Medulla oblongata (tissue), 1 donor: ENCODE data around the gene ESR1.
A peak's percentile ranks its signal among the peaks of the same experiment; 100 is the strongest.
"Not testable (repeated sequence)": the region's sequence is repeated elsewhere in the genome, so short reads cannot be mapped to it uniquely, and the experiment has no call there.

Experiments
- DNase-seq: peaks from one replicate; pipeline ENCODE4 v3.0.0-alpha.2; 2015; ENCODE audit errors: extremely low spot score

ESR1 gene

DNA sequence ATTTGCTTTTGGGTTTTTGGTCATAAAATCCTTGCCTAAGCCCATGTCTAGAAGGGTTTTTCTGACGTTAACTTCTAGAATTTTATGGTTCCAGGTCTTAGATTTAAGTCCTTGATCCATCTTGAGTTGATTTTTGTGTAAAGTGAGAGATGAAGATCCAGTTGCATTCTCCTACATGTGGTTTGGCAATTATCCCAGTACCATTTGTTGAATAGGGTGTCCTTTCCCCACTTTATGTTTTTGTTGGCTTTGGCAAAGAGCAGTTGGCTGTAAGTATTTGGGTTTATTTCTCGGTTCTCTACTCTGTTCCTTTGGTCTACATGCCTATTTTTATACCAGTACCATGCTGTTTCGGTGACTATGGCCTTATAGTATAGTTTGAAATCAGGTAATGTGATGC lies 86.9 kb downstream of the ESR1 start:
- DNase-seq, result not testable (repeated sequence)

DNA sequence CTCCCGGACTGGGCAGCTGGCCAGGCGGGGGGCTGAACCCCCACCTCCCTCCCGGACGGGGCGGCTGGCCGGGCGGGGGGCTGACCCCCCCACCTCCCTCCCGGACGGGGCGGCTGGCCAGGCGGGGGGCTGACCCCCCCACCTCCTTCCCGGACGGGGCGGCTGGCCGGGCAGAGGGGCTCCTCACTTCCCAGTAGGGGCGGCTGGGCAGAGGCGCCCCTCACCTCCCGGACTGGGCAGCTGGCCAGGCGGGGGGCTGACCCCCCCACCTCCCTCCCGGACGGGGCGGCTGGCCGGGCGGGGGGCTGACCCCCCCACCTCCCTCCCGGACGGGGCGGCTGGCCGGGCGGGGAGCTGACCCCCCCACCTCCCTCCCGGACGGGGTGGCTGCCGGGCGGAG lies 91.7 kb downstream of the ESR1 start:
- DNase-seq, result not testable (repeated sequence)

DNA sequence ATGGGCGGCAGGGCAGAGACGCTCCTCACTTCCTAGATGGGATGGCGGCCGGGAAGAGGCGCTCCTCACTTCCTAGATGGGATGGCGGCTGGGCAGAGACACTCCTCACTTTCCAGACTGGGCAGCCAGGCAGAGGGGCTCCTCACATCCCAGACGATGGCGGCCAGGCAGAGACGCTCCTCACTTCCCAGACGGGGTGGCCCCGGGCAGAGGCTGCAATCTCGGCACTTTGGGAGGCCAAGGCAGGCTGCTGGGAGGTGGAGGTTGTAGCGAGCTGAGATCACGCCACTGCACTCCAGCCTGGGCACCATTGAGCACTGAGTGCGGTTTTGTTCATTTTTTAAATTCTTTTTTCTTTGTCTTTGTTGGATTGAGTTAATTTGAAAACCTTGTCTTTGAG lies 92.3 kb downstream of the ESR1 start:
- not testable (repeated sequence) for DNase-seq

DNA sequence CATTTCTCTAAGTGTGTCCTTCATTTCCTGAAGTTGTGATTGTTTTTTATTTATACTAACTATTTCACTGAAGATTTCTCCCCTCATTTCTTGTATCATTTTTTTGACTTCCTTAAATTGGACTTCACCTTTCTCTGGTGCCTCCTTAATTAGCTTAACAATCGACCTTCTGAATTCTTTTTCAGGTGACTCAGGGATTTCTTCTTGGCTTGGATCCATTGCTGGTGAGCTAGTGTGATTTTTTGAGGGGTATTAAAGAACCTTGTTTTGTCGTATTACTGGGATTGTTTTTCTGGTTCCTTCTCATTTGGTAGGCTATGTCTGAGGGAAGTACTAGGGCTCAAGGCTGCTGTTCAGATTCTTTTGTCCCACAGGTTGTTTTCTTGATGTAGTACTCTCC lies 92.8 kb downstream of the ESR1 start:
- DNase-seq, result no peak

DNA sequence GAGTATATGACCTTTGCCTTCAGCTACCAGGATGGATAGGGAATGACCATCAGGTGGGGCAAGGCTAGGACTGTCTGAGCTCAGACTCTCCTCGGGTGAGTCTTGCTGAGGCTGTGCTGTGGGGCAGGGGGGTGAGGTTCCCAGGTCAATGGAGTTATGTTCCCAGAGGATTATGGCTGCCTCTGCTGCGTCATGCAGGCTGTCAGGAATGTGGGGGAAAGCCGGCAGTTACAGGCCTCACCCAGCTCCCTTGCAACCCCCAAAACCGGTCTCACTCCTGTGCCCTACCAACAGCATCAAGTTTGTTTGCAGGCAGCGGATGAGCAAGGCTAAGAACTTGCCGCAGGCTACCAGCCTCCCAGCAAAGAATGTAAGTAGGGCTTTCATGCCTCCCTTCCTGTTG lies 93.5 kb downstream of the ESR1 start:
- no peak for DNase-seq

DNA sequence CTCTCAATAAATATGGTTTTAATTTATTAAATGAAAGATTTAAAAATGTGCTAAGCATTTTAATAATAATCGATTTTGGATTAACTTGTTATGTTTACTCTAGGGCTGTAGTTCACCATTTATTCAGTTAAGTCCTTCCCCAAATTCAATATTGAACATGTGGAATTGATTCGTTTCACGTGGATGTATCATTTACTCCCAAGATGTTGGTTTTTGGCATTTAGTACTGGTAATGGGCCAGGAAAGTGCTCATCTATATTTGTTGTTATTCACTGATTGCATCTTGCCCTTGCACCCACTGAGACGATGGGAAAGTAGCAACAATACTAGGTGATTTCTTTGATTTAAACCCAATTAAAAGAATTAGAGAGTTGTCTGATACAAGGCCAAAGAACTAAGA lies 97.1 kb downstream of the ESR1 start:
- DNase-seq, result no peak

DNA sequence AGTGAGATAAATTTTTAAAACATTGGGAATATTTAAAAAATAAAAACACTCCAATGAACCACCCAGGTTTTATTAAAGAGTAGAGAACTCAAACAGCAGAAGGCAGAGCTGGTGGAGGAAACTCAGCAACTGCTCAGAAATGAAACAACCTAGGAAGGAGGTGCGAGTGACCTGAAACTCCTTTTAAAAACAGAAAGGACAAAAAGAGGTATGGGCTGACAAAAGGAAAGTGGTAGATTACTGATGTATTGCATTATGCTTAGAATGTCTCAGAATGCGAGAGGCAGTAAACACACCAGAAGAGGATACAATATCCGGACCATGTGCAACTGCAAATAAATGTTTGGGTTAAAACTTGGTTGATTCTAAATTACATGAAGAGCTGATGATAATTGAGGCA lies 97.6 kb downstream of the ESR1 start:
- DNase-seq, result no peak

DNA sequence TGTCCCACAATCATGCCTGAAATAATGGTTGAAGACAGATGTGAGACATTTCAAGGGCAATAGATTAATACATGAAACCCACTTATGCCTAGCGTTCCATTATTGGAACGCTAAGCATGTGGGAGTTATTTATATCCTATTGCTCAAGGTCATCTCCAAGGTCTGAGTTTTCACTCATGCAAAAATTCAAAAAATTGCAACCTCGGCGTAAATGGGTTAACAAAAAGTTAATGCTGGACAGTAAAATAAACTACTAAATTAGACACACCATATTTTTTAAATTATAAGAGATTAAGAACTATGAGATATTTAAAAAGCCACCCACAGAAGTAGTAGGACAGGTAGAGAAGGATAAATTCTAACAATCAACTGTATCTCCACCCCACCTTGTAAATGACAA lies 98.4 kb downstream of the ESR1 start:
- DNase-seq, result no peak

DNA sequence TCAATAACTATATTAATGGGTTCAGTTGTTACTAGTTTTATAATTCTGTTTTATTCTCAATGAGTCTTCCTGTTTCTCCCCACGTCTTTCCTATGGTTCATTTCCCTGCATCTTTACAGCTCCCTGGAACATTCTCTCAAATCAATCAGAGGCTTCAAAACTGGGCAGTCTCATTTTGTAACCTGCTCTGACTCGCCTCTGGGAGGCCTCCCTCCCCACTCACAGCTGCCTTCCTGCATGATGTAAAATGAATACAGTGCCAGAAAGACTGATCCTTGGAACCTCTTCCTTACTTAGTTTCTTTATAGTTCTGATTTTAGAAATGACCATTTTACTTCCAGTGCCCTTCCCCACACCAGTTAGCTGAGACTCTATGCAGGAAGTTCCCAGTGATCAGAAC lies 103.9 kb downstream of the ESR1 start:
- DNase-seq, result no peak

DNA sequence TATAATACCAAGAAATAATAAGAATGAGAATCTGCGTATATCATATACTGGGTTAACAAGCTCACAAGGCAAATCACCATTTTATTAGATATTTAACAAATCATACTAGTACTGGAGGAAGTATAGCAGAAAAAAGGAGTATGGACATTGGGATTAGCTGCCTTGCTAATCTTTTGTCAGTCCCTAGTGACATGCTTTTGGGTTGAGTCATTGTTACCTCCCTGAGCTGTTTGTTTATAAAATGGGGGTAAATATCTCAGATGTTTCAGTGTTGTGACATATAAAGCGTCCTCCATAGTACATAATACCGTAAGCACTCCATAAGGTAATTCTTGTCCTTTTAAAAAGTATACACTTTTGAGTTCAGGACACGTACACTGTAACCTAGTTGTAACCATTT lies 107.0 kb downstream of the ESR1 start:
- no peak for DNase-seq

DNA sequence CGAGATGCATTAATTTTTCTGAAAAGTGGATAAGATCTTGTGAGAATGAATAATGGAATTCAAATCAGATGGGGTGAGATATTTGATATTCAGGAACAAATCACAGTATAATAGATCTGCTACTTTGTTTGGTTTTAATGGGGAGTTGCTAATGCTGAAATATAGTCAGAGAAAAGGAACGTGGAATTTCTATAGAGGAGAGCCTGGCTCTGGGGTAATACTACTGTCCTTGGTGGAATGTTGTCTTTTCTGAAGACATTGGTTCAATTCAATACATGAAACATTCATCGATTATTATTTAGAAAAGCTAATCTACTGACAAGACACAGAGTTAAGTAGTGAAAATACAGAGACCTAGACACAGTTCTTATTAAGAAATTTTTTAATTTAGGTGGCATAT lies 108.6 kb downstream of the ESR1 start:
- no peak for DNase-seq

DNA sequence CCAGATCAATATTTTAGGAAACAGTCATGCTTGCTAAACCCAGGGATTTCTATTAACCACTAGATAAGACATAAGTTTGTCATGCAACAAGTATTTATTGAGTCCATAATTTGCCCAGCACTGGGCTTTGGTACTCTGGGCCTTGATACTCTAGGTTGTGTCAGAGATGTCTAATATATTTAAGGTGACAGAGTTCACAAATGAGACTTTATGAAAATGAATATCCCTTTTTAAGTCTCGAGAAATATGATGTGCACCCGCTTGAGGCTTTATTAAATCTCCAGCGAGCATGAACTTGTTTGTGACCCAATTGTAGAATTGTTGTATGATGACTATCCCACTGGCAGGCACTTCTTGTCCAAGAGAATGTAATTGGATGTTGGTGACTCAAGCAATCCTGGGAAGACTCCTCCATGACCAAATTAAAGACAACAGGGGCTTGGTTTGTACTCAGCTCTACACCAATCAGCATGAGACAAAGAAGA lies 109.2 kb downstream of the ESR1 start:
- DNase-seq, result no peak

DNA sequence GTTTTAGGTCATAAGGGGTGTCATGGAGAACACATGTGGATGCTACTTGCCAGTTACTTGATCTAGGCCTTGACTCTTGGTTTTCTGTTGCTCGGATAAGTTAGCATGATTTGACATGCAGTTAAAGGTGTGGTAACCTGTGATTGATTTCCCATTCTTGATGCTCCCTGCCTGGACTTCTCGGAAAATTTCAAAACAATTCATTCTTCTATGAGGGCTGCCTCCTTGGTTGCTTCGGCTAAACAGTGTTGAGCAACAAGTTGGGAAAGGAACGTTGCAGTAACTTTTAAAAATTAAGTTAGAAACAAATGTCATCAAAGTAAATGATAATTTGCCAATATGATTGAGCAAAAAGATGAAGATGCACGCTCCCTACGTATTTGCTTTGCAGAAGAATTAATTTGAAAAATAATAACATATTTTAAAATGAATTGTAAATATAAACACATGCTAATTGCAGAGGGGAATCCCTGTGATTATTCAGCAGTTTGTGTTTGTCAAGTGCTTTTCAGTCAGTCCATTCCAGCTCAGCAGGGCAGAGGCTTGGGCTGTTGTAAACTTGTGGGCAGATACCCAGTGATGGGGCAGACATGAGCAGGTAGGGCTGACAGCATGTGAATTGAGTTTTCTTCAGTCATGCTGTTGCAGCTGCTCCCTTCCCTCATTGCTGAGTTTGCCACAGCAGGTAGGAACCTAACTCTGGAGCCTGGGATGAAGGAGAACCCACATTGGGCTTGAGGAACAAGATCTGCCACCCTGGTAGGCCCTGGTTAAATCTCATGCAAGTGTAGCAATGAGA lies 110.2 kb downstream of the ESR1 start:
- DNase-seq, result no peak

DNA sequence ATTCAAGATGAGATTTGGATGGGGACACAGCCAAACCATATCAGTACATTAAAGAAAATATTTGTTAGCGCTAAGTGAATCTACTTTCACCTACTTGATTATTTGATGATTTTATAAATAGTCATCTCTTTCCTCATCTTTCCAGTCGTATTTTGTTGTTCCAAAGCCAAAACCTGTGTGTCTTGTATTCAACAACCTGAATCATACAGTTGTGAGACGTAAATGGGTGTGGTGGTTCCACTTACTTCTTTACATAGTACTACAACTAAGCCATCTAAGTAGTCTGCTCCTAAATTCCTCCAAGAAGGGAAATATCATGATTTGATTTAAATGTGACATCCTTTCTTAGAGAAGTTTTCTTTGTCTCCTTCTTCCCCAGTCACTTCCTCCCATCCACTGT lies 132.8 kb downstream of the ESR1 start:
- DNase-seq, result no peak

DNA sequence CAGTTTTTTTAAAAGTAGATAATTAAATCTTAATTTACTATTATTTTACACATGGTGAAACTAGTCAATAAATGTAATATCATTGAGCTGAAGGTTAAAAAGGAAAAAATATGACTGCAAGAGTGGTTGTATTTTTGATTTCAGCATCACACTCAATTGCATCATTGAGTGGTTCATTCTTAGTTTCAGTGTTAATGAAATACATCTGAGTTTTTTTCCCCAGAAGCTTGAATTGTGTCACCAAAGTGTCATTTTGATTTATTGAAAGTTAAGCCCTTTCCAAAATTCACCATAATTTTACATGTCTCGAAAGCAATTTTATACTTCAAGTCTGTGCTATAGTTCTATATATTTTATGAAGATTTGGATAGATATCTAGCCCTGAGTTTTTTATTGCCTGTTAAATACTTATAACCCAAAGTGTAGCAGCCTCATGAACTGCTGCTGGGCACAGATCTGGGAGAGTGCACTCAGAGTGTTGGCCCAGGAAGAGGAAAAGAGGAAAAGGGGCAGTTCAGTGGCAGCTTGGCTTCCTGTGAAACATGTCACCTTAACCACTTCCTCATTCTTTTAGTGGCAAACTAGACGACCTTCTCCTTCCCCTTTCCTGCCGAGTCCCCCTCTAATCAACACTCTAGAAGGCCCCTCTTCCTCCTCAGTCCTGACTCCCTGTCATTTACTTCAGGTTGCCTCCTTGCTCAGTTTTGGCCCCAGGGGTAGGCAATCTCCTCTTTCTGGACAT lies 140.7 kb downstream of the ESR1 start:
- peak; percentile 31 for DNase-seq

DNA sequence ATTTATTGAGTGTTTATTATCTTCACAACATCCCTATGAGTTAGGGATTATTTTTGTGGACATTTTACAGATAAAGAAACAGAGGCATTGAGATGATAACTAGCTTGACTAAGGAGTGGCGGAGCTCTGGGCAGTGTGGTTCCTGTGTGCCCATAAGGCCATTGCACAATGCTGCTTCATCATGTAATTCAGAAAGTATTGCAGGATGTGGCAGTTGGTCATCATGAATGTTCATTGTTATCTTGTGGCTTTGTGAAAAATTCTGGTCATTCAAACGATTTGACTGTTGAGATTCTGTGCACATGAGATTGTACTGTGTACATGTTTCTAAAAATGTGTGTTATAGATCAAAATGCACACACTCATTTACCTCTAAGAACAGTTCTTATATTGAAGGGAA lies 150.8 kb downstream of the ESR1 start:
- DNase-seq, result no peak

DNA sequence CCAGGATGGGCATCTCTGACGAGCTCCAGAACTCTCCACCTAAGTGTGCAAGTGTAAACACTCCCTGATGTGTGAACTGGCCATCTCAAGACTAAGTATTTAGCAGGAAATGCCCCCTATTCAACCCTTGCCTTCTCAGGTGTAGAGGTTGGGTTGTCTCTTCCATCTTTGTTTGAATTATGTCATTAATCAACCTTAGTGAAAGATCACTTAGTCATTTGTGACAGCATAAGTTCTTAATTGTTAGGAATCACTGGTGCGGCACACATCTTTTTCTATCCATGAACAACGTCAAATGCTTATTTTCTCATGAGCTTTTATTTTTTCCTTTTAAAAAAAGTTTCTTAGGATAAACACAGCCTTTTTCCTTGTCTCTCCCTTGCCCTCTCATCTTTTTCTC lies 151.6 kb downstream of the ESR1 start:
- no peak for DNase-seq

DNA sequence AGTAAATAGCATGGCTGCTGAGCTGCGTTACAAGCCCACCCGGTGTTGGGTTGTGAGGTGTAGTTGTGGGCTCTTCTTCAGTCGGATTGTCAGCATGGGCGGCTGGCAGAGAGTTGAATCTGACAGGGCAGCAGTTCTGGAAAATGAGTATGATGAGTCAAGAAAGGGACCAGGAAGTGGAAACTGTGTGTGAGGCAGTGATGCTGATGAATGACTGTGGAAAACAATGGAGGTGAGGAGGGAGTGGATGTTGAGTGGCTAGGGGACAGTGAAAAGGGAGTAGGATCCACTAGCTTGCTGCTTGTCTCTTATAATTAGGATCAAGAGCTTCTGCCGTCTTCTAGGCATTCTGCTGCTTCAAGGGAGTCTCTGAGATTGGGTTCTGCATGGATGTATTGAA lies 154.3 kb downstream of the ESR1 start:
- no peak for DNase-seq

DNA sequence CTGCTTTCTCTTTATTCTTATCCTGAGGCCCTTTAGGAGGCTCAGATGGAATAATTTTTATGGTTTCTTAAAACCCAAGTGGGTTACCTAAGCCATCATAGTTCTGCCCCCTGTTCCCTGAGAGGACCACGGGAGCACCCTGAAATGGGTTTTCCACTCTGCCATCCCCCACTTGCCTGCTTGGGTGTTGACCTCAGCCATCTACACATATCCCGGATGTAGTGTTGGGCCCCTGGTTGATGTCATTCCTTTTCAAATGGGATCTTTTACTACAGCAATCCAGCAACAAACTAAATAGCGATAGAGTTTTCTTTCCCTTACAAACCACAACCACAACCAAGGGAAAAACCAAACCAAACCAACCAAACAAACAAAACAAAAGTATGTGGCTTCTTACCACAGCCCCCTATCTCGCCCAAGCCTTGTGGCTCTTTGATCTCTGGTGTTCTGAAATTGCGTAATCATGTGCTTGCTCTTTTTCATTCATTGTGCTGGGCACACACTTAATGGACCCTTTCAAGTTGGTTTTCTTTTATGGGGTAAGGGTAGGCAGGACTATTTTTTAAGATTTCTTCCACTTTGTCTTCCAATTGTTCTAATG lies 154.9 kb downstream of the ESR1 start:
- no peak for DNase-seq

DNA sequence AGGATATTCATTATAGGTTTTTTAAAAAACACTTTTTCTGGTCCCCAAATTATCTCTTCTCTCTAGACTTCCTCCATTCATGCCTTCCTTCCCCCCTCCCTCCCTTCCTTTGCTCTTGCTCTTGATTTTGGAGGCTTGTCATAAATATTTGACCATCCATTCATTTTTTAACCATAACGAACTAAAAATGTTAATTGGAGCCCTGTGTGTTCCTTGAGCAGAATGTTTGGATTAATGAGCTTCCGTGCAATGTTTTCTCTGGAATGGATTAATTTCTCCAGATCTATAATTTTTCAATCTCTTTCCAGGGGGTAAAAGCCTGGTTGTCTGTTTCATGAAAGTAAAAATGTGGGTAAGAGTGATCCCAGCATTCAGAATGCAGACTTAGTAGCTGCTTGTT lies 155.5 kb downstream of the ESR1 start:
- no peak for DNase-seq

DNA sequence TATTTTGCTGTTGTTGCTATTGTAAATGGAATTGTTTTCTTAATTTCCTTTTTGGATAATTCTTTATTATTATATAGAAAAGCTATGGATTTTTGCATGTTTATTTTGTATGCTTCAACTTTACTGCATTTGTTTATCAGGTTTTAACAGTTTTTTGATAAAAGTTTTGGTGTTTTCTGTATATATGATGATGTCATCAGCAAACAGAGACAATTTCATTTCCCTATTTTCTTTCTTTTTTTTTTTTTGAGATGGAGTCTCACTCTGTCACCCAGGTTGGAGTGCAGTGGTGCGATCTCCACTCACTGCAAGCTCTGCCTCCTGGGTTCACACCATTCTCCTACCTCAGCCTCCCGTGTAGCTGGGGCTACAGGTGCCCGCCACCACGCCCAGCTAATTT lies 156.9 kb downstream of the ESR1 start:
- not testable (repeated sequence) for DNase-seq

DNA sequence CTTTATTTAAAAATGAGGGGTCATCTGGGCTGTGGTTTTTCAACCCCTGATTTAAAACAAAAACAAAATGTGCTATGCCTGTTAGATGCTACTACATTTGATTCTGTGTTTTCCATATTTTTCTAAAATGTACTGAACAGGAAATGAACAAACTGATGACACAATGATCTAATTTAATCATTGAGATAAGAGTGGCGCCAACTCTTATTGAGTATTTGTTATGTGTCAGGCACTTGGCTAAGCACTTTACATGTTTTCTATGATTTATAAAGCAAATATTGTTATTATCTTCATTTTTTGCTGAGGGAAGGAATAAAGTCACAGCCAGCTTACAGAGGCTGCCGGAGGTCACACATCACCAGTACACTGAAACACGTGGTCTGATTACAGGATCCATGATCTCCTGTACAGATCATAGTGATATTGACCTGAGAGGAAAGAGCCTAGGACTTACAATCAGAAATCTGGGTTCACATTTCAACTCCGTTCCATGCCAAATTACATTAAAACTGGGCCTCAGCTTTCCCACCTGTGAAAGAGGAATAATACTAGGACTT lies 166.7 kb downstream of the ESR1 start:
- no peak for DNase-seq

DNA sequence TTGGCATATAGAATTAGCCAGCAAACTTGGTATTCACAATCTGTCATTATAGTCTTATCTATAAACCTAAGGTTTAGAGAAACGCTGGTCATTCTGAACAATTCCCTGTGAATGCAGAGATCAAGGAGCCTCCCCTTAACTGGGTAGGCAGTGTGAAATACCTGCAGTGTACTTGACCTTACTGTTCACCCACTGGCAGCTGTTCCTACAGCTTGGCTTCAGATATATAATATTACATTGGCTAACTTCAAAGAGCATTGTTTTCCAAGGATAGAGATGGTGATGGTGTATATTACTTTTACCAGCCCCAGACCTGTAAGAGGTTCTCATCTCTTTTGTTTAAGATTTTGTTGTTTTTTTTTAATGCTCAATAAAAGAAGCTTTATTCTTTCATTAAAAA lies 168.3 kb downstream of the ESR1 start:
- DNase-seq, result no peak
